Effector memory CD4-positive, alpha-beta T cell (primary cell): ENCODE results near the gene TM4SF20.
"Not testable (repeated sequence)": the region's sequence is repeated elsewhere in the genome, so short reads cannot be mapped to it uniquely, and the experiment has no call there.

Source experiments
- DNase-seq, 3 donors: peaks; one replicate each; pipeline ENCODE4 v3.0.0-alpha.2; 2020
- H3K27ac ChIP-seq: 2 replicates; pipeline ENCODE4 v1.7.0; 2013; ENCODE audit warnings: mild to moderate bottlenecking, low read length, moderate library complexity; ENCODE audit not compliant: insufficient read depth, poor library complexity, severe bottlenecking
- H3K27me3 ChIP-seq: replicated peaks from 2 replicates; pipeline ENCODE4 v1.7.0; 2013; ENCODE audit warnings: mild to moderate bottlenecking, low read length; ENCODE audit not compliant: insufficient read depth, control insufficient read depth, poor library complexity, severe bottlenecking
- H3K36me3 ChIP-seq: 2 replicates; pipeline ENCODE4 v1.7.0; 2013; ENCODE audit warnings: mild to moderate bottlenecking, low read length, moderate library complexity; ENCODE audit not compliant: control insufficient read depth, insufficient read depth
- H3K4me1 ChIP-seq: 2 replicates; pipeline ENCODE4 v1.7.0; 2013; ENCODE audit warnings: low read length, mild to moderate bottlenecking; ENCODE audit not compliant: control insufficient read depth, insufficient read depth, poor library complexity, severe bottlenecking
- H3K4me3 ChIP-seq: 2 replicates; pipeline ENCODE4 v1.7.0; 2013; ENCODE audit warnings: low read length, low read depth, mild to moderate bottlenecking; ENCODE audit not compliant: insufficient read depth, poor library complexity, severe bottlenecking
- H3K9me3 ChIP-seq: 2 replicates; pipeline ENCODE4 v1.7.0; 2013; ENCODE audit warnings: mild to moderate bottlenecking, low read length, moderate library complexity; ENCODE audit not compliant: control insufficient read depth

The TM4SF20 gene

DNA sequence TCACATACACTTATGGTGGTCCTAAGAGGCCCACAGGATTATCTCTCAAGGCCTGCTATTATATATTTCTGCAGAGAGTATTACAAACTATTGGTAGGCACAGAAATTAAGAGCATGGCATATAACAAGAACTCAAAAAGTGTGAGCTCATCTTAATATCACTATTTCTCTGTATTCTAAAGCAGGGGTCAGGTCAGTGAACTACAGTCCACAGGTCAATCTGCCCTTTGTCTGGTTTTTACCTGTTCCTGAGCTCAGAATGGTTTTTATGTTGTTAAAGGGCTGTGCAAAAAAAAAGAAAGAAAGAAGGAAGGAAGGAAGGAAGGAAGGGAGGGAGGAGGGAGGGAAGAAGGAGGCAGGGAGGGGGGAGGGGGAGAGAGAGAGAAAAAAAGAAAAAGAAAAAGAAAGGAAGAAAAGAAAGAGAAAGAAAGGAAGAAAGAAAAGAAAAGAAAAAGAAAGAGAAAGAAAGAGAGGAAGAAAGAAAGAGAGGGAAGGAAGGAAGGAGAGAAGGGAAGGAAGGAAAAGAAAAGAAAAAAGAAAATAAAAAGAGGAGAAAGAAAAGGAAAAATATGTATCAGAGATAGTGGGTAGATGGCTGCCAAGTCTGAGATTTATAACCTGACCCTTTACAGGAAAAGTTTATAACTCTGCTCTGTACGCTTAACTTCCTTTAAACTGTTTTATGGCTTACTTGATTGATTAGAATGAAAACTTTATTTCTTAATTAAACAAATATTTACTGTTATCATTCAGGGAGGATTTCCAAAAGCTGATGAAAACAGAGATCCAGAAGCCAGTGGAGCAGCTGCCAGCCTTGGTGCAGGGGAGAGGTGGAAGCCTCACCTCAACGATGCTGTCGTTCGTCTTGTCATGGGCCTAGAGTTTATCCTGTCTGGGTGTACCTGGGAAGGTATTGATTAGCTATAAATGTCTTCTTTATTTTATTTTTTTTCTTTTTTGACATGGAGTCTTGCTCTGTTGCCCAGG is 19.9 kb upstream of the TM4SF20 start:
- H3K27me3 ChIP-seq, result no peaks in the 10 kb centered on the region
- no peaks in the 10 kb centered on the region for H3K9me3 ChIP-seq
- H3K36me3 ChIP-seq, result no peaks in the 10 kb centered on the region
- H3K4me3 ChIP-seq, result no peak overlapping the region
- no peaks in the 10 kb centered on the region for H3K4me1 ChIP-seq
- no peak overlapping the region for H3K27ac ChIP-seq
- no peak for DNase-seq

DNA sequence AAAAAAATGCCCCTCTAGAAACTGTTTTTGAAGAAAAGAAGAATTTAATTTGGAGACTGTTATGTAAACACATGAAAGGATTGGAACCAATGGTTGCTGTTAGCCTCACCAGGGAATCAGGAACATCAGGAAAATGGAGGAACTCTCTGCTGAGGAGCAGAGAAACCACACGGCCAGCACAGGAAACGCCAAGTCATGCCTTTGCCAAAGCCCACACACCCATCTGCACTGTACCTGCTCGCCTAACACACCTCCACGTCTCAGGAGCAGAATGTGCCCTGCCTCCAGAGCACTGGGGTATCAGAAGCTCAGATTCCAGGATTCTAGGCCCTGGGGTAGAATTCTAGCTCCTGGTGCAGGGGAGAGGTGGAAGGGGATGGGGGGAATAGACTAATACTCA is 18.5 kb upstream of the TM4SF20 start:
- DNase-seq, result no peak
- Histone ChIP-seq H3K9me3 (no peaks in the 10 kb centered on the region), H3K36me3 (no peaks in the 10 kb centered on the region), H3K4me3 (no peak overlapping the region), H3K27ac (no peak overlapping the region), H3K4me1 (no peaks in the 10 kb centered on the region), H3K27me3 (no peaks in the 10 kb centered on the region)

DNA sequence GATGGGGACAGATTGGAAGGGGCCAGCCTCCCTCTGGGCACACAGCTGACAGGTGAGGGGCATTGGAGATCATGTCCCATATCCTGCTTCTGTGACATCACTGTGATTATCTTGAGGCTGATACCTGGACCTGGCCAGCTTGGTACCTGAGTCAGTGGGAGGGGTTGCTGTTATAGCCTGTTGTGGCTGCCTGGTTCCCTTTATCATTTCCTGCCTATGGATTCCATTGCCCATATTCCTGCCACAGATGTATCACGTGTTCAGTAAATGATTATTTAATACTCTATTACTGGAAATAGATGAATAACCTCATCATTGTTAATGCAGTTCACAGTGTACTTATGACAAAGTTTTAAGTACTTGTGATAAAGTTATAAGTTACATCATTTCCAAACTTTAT is 16.4 kb upstream of the TM4SF20 start:
- DNase-seq, result no peak
- Histone ChIP-seq H3K9me3 (no peaks in the 10 kb centered on the region), H3K27ac (no peak overlapping the region)

DNA sequence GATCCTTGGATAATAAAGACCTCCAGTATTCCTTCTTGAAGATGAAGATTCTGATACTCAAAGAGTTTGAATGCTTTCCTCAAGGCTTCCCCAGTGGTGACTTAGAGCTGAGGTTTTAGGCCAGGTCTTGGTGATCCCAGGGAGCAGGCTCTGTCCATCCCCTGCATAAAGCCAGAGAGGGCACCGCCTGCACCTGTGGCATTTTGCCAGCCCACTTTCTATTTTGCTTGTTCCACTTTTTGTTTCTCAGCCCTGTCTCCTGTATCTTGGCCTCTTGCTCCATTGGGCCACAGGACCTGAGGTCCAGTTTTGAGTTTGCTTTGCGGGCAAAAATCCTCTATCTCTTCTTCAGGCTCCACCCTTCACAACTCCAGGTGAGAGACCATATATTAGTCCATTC is 15.3 kb upstream of the TM4SF20 start:
- H3K27me3 ChIP-seq, result no peaks in the 10 kb centered on the region
- H3K4me1 ChIP-seq, result no peaks in the 10 kb centered on the region
- H3K4me3 ChIP-seq, result no peak overlapping the region
- no peaks in the 10 kb centered on the region for H3K9me3 ChIP-seq
- H3K27ac ChIP-seq, result no peak overlapping the region
- DNase-seq, result no peak
- no peaks in the 10 kb centered on the region for H3K36me3 ChIP-seq

More for the DNA sequence above, 16.4 kb upstream of the TM4SF20 start:
- no peak overlapping the region for H3K4me3 ChIP-seq
- no peaks in the 10 kb centered on the region for H3K36me3 ChIP-seq
- H3K4me1 ChIP-seq, result no peaks in the 10 kb centered on the region
- H3K27me3 ChIP-seq, result no peaks in the 10 kb centered on the region

DNA sequence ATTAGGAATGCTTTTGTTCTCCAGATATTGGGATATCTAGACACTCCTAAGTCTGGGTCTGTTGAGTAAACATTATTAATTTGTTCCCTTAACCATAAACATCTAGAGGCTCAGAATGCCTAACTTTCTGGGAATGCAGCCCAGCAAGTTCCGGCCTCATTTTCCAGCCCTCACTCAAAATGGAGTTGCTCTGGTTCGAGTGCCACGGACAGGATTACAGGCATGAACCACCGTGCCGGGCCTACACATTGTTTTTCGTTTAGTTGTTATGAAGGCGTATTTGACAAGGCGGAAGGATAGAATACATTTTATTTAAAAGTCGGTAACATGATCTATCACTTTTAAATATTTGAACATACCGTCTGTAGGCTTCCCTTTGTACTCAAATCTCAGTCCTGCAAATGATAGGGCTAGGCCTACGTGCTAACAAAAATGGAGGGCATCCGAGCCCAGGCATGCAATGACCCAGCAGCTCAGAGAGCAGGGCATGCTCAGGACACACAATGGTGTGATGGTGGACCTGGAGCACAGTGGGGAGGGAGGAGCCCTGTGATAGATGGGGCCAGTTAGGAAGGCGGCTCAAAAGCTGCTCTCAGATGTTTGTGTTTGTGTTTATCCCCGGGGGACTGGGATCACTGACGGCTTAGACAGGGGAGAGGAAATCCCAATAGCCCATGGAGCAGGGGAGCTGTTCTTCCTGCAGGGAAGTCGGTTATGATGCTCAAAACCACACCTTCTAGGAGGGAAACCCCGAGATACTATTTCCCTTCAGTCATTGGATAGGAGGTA is 11.6 kb upstream of the TM4SF20 start:
- H3K27me3 ChIP-seq, result no peaks in the 10 kb centered on the region

DNA sequence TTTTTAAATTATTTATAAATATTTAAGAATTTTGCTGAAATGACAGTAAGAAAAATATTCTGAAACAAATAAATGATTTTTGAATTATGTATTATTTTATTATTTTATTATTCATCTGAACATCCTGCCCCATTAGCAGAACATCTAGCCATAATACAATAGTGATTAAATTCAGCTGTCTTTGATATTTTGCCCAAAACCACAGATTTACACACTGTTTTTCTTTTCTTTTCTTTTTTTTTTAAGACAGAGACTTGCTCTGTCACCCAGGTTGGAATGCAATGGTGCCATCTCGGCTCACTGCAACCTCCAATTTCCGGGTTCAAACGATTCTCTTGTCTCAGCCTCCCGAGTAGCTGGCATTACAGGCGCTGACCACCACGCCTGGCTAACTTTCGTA is 10.6 kb upstream of the TM4SF20 start:
- Histone ChIP-seq H3K27me3 (no peaks in the 10 kb centered on the region), H3K4me1 (no peaks in the 10 kb centered on the region), H3K36me3 (no peaks in the 10 kb centered on the region), H3K27ac (no peak overlapping the region), H3K9me3 (no peaks in the 10 kb centered on the region), H3K4me3 (no peak overlapping the region)
- no peak for DNase-seq

More for the DNA sequence above, 11.6 kb upstream of the TM4SF20 start:
- no peaks in the 10 kb centered on the region for H3K9me3 ChIP-seq
- no peaks in the 10 kb centered on the region for H3K4me1 ChIP-seq
- no peak for DNase-seq
- no peaks in the 10 kb centered on the region for H3K36me3 ChIP-seq
- H3K27ac ChIP-seq, result no peak overlapping the region
- no peak overlapping the region for H3K4me3 ChIP-seq

DNA sequence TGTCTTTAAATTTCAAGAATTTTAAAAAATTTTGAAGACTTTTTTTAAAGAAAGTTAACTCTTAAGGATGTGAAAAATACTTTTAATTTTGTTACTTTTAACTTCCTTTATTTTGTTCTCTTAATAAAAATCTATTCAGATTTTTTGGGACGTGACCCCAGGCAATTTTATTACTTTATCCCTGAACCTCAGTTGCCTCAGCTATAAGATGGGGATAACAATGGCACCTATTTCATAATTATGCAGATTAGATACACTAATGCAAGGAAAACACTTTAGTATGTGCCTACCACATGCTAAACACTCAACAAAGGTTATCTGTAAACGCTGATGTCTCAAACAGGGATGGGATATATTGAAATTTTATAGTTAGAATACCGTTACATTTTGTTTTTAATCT is 10.1 kb upstream of the TM4SF20 start:
- Histone ChIP-seq H3K27me3 (no peaks in the 10 kb centered on the region), H3K27ac (no peak overlapping the region), H3K4me3 (no peak overlapping the region), H3K4me1 (no peaks in the 10 kb centered on the region), H3K9me3 (no peaks in the 10 kb centered on the region), H3K36me3 (no peaks in the 10 kb centered on the region)
- DNase-seq, result no peak

DNA sequence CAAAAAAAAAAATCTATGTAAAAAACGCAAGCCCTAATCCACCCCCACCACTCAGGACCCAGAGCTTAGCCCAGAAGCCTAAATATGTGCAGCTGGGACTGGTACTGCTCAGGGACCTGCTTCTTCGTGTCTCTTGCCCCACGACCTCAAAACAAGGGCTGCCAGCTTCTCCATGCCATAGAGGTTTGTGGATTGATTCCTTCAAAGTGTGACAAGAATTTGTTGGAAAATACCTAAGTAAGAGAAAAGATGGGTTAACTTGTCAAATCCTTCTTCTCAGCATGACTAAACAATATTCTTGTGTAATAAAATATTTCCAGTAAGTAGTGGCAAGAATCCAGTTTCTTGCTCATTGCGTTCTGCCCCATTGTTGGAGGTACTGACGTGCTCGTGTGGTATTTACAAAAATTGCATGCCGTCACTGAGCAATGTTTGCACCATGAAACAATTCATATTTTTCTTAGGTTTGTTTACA is 9.5 kb upstream of the TM4SF20 start:
- H3K27ac ChIP-seq, result no peak overlapping the region
- H3K36me3 ChIP-seq, result no peaks in the 10 kb centered on the region
- no peaks in the 10 kb centered on the region for H3K4me1 ChIP-seq
- no peak overlapping the region for H3K4me3 ChIP-seq
- H3K9me3 ChIP-seq, result no peaks in the 10 kb centered on the region
- no peak for DNase-seq
- H3K27me3 ChIP-seq, result no peaks in the 10 kb centered on the region

DNA sequence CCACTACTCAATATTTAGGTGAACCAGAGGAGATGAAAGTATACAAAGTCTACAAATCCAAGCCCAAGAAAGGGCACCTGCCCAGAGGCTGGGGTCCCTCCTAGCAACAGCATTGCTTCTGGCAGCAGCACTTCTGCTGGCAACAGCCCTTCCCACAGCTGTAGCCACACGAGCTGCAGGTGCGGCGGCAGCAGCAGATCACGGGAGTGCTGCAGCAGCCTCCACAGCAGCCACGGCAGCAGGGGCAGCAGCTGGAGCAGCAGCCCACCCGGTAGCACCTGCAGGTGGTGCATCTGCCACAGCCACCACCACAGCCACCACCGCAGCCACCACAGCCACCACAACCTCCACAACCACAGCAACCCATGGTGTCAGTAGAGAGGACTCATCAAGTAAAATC is 8.5 kb upstream of the TM4SF20 start, which contains the start of gene SCYGR1:
TSS of gene SCYGR1 (minus strand) at position 367 of the 400 bp plus-strand sequence. CDS start at position 367, 0 bp downstream.
- not testable (repeated sequence) for H3K9me3 ChIP-seq, H3K27me3 ChIP-seq, DNase-seq, H3K4me3 ChIP-seq, H3K36me3 ChIP-seq, H3K4me1 ChIP-seq, H3K27ac ChIP-seq

DNA sequence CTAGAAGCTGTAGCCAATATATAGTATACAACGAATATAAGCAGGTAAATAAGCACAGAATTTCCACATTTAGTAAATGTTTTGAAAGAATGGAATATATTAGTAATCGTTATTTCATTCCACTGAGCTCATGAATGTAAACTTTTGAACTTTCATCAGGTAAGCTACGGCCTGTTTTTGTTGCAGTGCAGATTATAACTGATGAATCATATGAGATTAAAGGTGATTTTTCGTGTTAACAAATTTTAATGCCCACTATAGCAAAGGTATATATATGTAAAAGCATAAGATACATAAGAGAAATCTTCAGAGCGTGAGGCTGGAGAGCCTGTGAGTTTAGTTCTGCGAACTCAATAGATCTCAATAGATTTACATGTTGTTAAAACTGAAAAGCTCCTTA is 7.5 kb upstream of the TM4SF20 start:
- no peak overlapping the region for H3K4me3 ChIP-seq
- no peak for DNase-seq
- H3K9me3 ChIP-seq, result no peaks in the 10 kb centered on the region
- H3K27me3 ChIP-seq, result no peaks in the 10 kb centered on the region
- no peak overlapping the region for H3K27ac ChIP-seq
- H3K4me1 ChIP-seq, result no peaks in the 10 kb centered on the region
- H3K36me3 ChIP-seq, result no peaks in the 10 kb centered on the region
